Ishikawa (cell line): Measurements from ENCODE around the gene CBX5.

ENCODE experiments used
- FOXM1 ChIP-seq: IDR thresholded peaks from 2 replicates; pipeline ENCODE4 v1.6.1; 2012; ENCODE audit warnings: low read depth, borderline replicate concordance
- REST ChIP-seq: IDR thresholded peaks from 2 replicates; pipeline ENCODE4 v1.6.1; 2012; ENCODE audit warnings: low read depth, mild to moderate bottlenecking
- YY1 ChIP-seq: IDR thresholded peaks from 2 replicates; pipeline ENCODE4 v1.6.1; 2012; ENCODE audit warnings: low read depth

- TF ChIP-seq REST (no peak), YY1 (no peak), FOXM1 (no peak)
Measured at GRCh38 chr12:54304187-54304810, 24.4 kb upstream of the CBX5 start.
